Loucy (cell line): ENCODE data around the gene MT1H.

Source experiments
- H2AFZ ChIP-seq: fragments of 200-600 bp; sonication (generic); 2 replicates; pipeline ENCODE4 v1.6.0; 2016; ENCODE audit warnings: antibody characterized with exemption, mild to moderate bottlenecking, low read length, moderate library complexity
- H3F3A ChIP-seq: fragments of 200-600 bp; 2 replicates; pipeline ENCODE4 v1.6.0; 2016; ENCODE audit warnings: antibody characterized with exemption, low read depth, mild to moderate bottlenecking
- H3K27me3 ChIP-seq: fragments of 200-600 bp; sonication (generic); 2 replicates; pipeline ENCODE4 v1.6.1; 2014; ENCODE audit warnings: low read length, mild to moderate bottlenecking; ENCODE audit not compliant: insufficient read depth, poor library complexity, severe bottlenecking
- H3K36me3 ChIP-seq: fragments of 200-600 bp; sonication (generic); 2 replicates; pipeline ENCODE4 v1.6.1; 2016; ENCODE audit warnings: low read length; ENCODE audit not compliant: insufficient read depth
- H3K4me1 ChIP-seq: fragments of 200-600 bp; sonication (generic); 2 replicates; pipeline ENCODE4 v1.5.1; 2014; ENCODE audit warnings: low read length, mild to moderate bottlenecking; ENCODE audit not compliant: insufficient read depth, poor library complexity, severe bottlenecking
- H3K4me2 ChIP-seq: fragments of 200-600 bp; sonication (generic); 2 replicates; pipeline ENCODE4 v1.6.0; 2014; ENCODE audit warnings: antibody characterized with exemption, low read length, low read depth, mild to moderate bottlenecking; ENCODE audit not compliant: poor library complexity, severe bottlenecking
- H3K4me3 ChIP-seq: fragments of 200-600 bp; sonication (generic); 2 replicates; pipeline ENCODE4 v1.5.1; 2014; ENCODE audit warnings: low read length, mild to moderate bottlenecking, mixed read lengths; ENCODE audit not compliant: poor library complexity, severe bottlenecking
- H3K79me2 ChIP-seq: fragments of 200-600 bp; sonication (generic); 2 replicates; pipeline ENCODE4 v1.6.1; 2014; ENCODE audit warnings: low read length; ENCODE audit not compliant: insufficient read depth
- H3K9ac ChIP-seq: fragments of 200-600 bp; sonication (generic); 2 replicates; pipeline ENCODE4 v1.6.0; 2014; ENCODE audit warnings: mild to moderate bottlenecking, low read depth, low read length, moderate library complexity; ENCODE audit not compliant: poor library complexity, severe bottlenecking
- H3K9me2 ChIP-seq: fragments of 200-600 bp; sonication (generic); replicated peaks from 2 replicates; pipeline ENCODE4 v1.6.1; 2016; ENCODE audit warnings: low read depth, low read length, mixed read lengths
- H3K9me3 ChIP-seq: fragments of 200-600 bp; sonication (generic); 2 replicates; pipeline ENCODE4 v1.6.1; 2014; ENCODE audit warnings: mild to moderate bottlenecking, antibody characterized with exemption, low read length, low read depth; ENCODE audit not compliant: insufficient read depth
- H4K20me1 ChIP-seq: fragments of 200-600 bp; sonication (generic); 2 replicates; pipeline ENCODE4 v1.6.0; 2014; ENCODE audit warnings: antibody characterized with exemption, low read length, mild to moderate bottlenecking; ENCODE audit not compliant: insufficient read depth, poor library complexity, severe bottlenecking
- EZH2phosphoT487 ChIP-seq: fragments of 200-600 bp; IDR thresholded peaks from 2 replicates; pipeline ENCODE4 v1.6.1; 2018; ENCODE audit warnings: antibody characterized with exemption, mild to moderate bottlenecking, moderate library complexity, borderline replicate concordance
- TF ChIP-seq, protein P1 (sequence below): fragments of 200-600 bp; sonication (generic); conservative IDR thresholded peaks from 2 replicates; pipeline ENCODE4 v1.5.1; 2014; ENCODE audit warnings: mild to moderate bottlenecking, antibody characterized with exemption, low read length

The MT1H gene

DNA sequence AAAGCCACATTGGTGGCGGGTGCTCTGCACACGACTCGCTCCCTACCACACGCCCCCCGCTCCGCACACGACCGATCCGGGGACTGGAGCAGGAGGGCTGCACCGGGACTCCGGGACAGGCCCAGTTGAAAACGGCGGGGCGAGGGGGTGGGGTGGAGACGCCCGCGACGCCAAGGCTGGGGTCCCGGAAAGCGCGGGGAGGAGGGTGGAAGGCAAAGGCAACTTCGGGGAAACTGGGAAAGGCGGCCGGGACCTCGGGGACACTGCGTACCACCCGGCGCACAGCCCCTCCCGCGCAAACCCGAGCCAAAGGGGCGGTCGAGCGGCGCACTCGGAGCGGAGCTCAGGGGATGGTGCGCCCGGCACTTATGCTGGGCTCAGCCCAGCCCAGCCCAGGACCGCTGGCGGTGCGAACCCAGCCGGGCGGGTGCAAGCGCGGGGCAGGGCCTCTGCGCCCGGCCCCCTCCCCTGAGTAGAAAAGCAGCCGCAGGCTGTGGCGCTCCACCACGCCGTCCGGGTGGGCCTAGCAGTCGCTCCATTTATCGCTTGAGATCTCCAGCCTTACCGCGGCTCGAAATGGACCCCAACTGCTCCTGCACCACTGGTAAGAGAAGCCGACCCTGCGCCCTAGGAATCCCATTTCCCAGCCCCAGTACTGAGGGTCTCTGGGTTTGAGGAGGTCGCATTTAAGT is 37.3 kb upstream of the MT1H start, which contains the start of gene MT1M:
MT1M (plus strand) TSS at position 504 of the 692 bp plus-strand sequence; CDS start at position 577, 73 bp downstream.
- Histone ChIP-seq H3K4me2 (no peak within 1 kb of the TSS), H3K36me3 (no peaks in the 10 kb centered on the region), H3K4me1 (no peaks in the 10 kb centered on the region), H3K27me3 (no peaks in the 10 kb centered on the region), H3K9ac (no peak within 1 kb of the TSS), H3F3A (no peaks in the 10 kb centered on the region), H3K4me3 (no peak within 1 kb of the TSS), H3K9me2 (no peaks in the 10 kb centered on the region), H2AFZ (no peak within 1 kb of the TSS), H4K20me1 (no peaks in the 10 kb centered on the region), H3K79me2 (no peaks in the 10 kb centered on the region), H3K9me3 (no peaks in the 10 kb centered on the region)
- TF ChIP-seq, protein P1, sequence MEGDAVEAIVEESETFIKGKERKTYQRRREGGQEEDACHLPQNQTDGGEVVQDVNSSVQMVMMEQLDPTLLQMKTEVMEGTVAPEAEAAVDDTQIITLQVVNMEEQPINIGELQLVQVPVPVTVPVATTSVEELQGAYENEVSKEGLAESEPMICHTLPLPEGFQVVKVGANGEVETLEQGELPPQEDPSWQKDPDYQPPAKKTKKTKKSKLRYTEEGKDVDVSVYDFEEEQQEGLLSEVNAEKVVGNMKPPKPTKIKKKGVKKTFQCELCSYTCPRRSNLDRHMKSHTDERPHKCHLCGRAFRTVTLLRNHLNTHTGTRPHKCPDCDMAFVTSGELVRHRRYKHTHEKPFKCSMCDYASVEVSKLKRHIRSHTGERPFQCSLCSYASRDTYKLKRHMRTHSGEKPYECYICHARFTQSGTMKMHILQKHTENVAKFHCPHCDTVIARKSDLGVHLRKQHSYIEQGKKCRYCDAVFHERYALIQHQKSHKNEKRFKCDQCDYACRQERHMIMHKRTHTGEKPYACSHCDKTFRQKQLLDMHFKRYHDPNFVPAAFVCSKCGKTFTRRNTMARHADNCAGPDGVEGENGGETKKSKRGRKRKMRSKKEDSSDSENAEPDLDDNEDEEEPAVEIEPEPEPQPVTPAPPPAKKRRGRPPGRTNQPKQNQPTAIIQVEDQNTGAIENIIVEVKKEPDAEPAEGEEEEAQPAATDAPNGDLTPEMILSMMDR, result no peak
- no peak for TF ChIP-seq EZH2phosphoT487

DNA sequence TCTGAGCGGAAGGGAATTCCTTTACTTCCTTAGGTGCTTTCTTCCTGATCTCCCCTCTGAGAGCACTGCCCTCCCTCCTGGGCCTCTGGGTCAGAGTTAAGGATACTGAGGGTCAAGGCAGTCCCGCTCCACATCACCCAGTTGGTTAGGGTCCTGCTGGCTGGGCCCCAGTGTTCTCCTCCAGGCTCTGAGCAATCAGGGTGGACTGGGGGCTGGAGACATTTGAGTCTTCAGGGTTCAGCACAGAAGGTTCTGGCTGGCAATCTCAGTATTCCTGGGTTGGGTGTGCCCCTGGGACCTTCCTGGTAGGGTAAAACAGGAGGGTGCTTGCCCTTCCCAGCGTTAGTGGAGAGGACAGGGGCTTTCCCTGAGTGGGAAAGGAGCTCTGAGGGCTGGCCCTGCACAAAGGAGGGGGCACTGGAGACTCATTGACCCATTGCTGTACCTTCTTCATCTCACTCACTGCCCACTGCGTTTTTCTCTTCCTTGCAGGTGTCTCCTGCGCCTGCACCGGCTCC is 36.7 kb upstream of the MT1H start:
- TF ChIP-seq EZH2phosphoT487, result no peak
- TF ChIP-seq, protein P1, result no peak
- H3K27me3 ChIP-seq, result no peaks in the 10 kb centered on the region
- no peak overlapping the region for H3K4me2 ChIP-seq
- no peaks in the 10 kb centered on the region for H4K20me1 ChIP-seq
- no peaks in the 10 kb centered on the region for H3F3A ChIP-seq
- H3K9me2 ChIP-seq, result no peaks in the 10 kb centered on the region
- H3K4me3 ChIP-seq, result no peak overlapping the region
- H2AFZ ChIP-seq, result no peak overlapping the region
- H3K36me3 ChIP-seq, result no peaks in the 10 kb centered on the region
- no peaks in the 10 kb centered on the region for H3K4me1 ChIP-seq
- H3K79me2 ChIP-seq, result no peaks in the 10 kb centered on the region
- no peaks in the 10 kb centered on the region for H3K9me3 ChIP-seq
- H3K9ac ChIP-seq, result no peak overlapping the region

DNA sequence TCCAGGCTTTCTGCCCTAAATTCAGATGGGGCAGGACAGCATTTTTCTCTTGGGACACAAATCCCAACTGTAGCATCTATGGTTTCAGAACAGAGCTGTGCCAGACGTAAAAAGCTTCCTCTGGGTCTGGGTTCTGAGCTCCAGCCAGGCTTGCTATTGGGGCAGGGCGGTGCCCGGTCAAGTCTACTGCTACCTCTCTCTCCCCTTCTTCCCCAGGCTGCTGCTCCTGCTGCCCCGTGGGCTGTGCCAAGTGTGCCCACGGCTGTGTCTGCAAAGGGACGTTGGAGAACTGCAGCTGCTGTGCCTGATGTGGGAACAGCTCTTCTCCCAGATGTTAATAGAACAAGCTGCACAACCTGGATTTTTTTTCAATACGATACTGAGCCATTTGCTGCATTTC is 36.1 kb upstream of the MT1H start:
- Histone ChIP-seq H3F3A (no peaks in the 10 kb centered on the region), H3K27me3 (no peaks in the 10 kb centered on the region), H3K4me1 (no peaks in the 10 kb centered on the region), H2AFZ (no peak overlapping the region), H3K4me3 (no peak overlapping the region), H3K9me2 (no peaks in the 10 kb centered on the region), H3K9me3 (no peaks in the 10 kb centered on the region), H3K9ac (no peak overlapping the region), H3K79me2 (no peaks in the 10 kb centered on the region), H4K20me1 (no peaks in the 10 kb centered on the region), H3K4me2 (no peak overlapping the region), H3K36me3 (no peaks in the 10 kb centered on the region)
- TF ChIP-seq EZH2phosphoT487, result no peak
- TF ChIP-seq, protein P1, result no peak
